GM12891 (cell line): ENCODE measurements around the gene MUC13.

Experiments used
- POLR2AphosphoS5 ChIP-seq: IDR thresholded peaks from 2 replicates; pipeline ENCODE4 v1.6.1; 2011; ENCODE audit warnings: low read depth, low read length, control low read depth
- TAF1 ChIP-seq: IDR thresholded peaks from 2 replicates; pipeline ENCODE4 v1.6.1; 2011; ENCODE audit warnings: low read depth, low read length, control low read depth

GRCh38 chr3:124966521-124967445 is 32.2 kb upstream of the MUC13 start:
- no peak for TF ChIP-seq TAF1
- TF ChIP-seq POLR2AphosphoS5: no peak
